ENCODE data around the gene FAM47A. TPM values are rescaled to one million over a fixed set of nuclear protein-coding genes. Genes with fewer than 3 reads are reported as not detected.

The FAM47A gene
- polyA plus RNA-seq, result not detected
- long read RNA-seq, donor 1, result 0 reads
- long read RNA-seq, donor 2, result 0 reads
- long read RNA-seq, donor 3, result 0 reads
- long read RNA-seq, donor 4, result 0 reads
- long read RNA-seq, donor 5, result 0 reads
- long read RNA-seq, donor 6, result 0 reads
- long read RNA-seq, donor 7, result 0 reads
- long read RNA-seq, donor 8, result 0 reads
- long read RNA-seq, donor 9, result 0 reads
- long read RNA-seq, donor 10, result 0 reads
- long read RNA-seq, donor 11, result 0 reads

DNA sequence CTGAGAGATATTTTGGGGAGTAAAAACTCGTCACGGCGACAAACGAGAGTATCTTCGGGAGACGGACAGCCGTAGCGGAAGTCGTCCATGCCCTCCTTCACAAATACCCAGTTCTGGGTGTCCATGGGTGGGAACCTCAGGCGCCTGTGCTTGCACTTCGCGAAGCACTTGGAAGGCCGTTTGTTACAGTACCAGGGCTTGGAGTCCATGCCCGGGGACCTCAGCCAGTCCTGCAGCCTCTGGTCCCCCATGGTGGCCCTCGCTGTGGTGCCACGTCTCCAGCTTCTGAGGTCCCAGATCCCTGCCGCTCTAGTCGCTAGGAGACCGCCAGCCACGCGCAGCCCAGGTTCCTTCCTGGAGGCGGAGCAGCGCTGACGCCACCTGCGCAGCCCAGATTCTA is at the start of gene FAM47A:
TSS of gene FAM47A (minus strand) at position 287 of the 400 bp plus-strand sequence. CDS start at position 251, 36 bp downstream.
- Histone ChIP-seq H3K27me3 (ENCODE audit: control insufficient read depth, insufficient read depth, low read length) (no peaks in the 10 kb centered on the region), H3K27ac (ENCODE audit: low read length) (no peak within 1 kb of the TSS), H3K9me3 (ENCODE audit: control insufficient read depth, low read depth, low read length) (peaks cover 7% of the 10 kb centered on the region), H3K4me1 (ENCODE audit: control insufficient read depth, insufficient read depth, low read length) (no peaks in the 10 kb centered on the region), H3K4me3 (ENCODE audit: low read length) (no peak within 1 kb of the TSS), H3K36me3 (ENCODE audit: control insufficient read depth, insufficient read depth, low read length) (no peaks in the 10 kb centered on the region)
- DNase-seq, result no peak
- no CpG with 5 or more reads among the region's 25 CpGs for WGBS (ENCODE audit: insufficient coverage, low lambda C conversion rate)

DNA sequence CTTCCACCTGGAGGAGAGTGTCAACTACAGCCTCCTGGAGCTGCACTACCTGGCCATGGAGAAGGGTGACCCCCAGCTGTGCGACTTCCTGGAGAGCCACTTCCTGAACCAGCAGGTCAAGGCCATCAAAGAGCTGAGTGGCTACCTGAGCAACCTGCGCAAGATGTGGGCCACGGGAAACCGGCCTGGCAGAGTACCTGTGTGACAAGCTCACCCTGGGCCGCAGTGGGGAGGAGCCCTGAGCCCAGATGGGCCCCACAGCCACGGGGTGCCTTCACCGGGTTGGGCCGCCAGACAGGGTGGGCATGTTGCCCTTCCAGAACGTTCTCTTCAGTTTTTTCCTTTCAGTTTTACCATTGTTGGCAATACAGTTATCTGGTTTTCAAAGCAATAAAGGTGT is 15.2 kb upstream of the FAM47A start:
- Histone ChIP-seq H3K4me3 (ENCODE audit: low read length) (no peak overlapping the region), H3K36me3 (ENCODE audit: control insufficient read depth, insufficient read depth, low read length) (no peaks in the 10 kb centered on the region), H3K27ac (ENCODE audit: low read length) (no peak overlapping the region), H3K4me1 (ENCODE audit: control insufficient read depth, insufficient read depth, low read length) (no peaks in the 10 kb centered on the region), H3K9me3 (ENCODE audit: control insufficient read depth, low read depth, low read length) (no peaks in the 10 kb centered on the region), H3K27me3 (ENCODE audit: control insufficient read depth, insufficient read depth, low read length) (no peaks in the 10 kb centered on the region)
- no CpG with 5 or more reads among the region's 9 CpGs for WGBS (ENCODE audit: insufficient coverage, low lambda C conversion rate)
- no peak for DNase-seq

DNA sequence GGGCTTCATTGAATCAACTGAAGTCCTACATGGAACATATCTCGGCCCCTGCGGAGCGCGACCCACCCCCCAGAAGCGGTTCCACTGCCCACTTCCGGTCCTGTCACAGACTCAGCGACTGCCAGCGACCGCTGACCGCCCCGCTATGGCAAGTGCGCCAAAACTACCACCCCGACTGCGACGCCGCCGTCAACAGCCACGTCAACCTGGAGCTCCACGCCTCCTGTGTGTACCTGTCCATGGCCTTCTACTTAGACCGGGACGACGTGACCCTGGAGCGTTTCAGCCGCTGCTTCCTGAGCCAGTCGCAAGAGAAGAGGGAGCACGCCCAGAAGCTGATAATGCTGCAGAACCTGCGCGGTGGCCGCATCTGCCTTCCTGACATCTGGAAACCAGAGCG is 14.8 kb upstream of the FAM47A start:
- no peak for DNase-seq

DNA sequence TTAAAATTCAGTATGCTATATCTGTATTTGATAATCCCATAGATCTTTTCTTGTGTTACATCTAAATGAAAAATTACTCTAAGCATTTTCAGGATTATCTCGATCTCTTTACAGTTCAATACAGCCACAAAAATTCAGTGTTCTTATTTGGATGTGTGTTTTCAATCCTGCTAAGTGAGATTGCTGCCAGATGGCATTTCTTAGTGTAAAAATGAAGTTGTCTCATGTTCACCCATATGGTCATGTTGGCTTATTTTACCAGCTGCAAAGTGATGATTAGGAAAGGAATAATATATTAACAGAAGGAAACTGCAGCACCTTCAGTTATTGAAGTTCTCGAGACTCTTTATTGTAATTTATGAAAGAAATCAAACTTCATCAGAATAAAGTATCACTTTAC is 12.1 kb upstream of the FAM47A start:
- H3K4me1 ChIP-seq (ENCODE audit: control insufficient read depth, insufficient read depth, low read length), result no peaks in the 10 kb centered on the region
- DNase-seq, result no peak
- no peaks in the 10 kb centered on the region for H3K27me3 ChIP-seq (ENCODE audit: control insufficient read depth, insufficient read depth, low read length)
- no peaks in the 10 kb centered on the region for H3K36me3 ChIP-seq (ENCODE audit: control insufficient read depth, insufficient read depth, low read length)
- WGBS (ENCODE audit: insufficient coverage, low lambda C conversion rate), result no CpG with 5 or more reads among the region's 2 CpGs
- no peak overlapping the region for H3K27ac ChIP-seq (ENCODE audit: low read length)
- no peak overlapping the region for H3K4me3 ChIP-seq (ENCODE audit: low read length)
- no peaks in the 10 kb centered on the region for H3K9me3 ChIP-seq (ENCODE audit: control insufficient read depth, low read depth, low read length)

More for the DNA sequence above, 14.8 kb upstream of the FAM47A start:
- H3K36me3 ChIP-seq (ENCODE audit: control insufficient read depth, insufficient read depth, low read length), result no peaks in the 10 kb centered on the region
- H3K4me3 ChIP-seq (ENCODE audit: low read length), result no peak overlapping the region
- no peaks in the 10 kb centered on the region for H3K27me3 ChIP-seq (ENCODE audit: control insufficient read depth, insufficient read depth, low read length)
- H3K27ac ChIP-seq (ENCODE audit: low read length), result no peak overlapping the region
- no CpG with 5 or more reads among the region's 30 CpGs for WGBS (ENCODE audit: insufficient coverage, low lambda C conversion rate)
- no peaks in the 10 kb centered on the region for H3K4me1 ChIP-seq (ENCODE audit: control insufficient read depth, insufficient read depth, low read length)
- H3K9me3 ChIP-seq (ENCODE audit: control insufficient read depth, low read depth, low read length), result no peaks in the 10 kb centered on the region

DNA sequence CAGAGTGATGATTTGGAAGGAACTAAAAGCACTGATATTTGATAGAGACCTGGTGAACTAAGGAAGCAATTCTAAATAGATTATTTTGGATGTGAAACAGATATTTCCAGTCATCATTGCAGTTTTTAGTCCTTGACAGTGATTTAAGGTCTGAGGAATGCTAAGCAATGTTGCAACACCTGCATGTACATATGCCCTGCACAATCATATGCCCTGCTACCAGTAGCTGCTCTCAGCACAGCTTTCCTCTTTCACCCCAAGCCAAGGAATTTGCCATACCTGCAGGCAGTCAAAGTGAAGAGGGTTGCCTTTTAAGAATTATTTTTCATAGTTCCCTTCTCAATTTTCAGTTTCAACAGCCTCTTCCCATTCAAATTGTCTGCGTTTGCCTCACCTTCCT is 8.7 kb upstream of the FAM47A start:
- 80% methylated on average over 1 of the region's 1 CpG for WGBS (ENCODE audit: insufficient coverage, low lambda C conversion rate)
- Histone ChIP-seq H3K4me1 (ENCODE audit: control insufficient read depth, insufficient read depth, low read length) (no peaks in the 10 kb centered on the region), H3K27me3 (ENCODE audit: control insufficient read depth, insufficient read depth, low read length) (no peaks in the 10 kb centered on the region), H3K27ac (ENCODE audit: low read length) (no peak overlapping the region), H3K4me3 (ENCODE audit: low read length) (no peak overlapping the region), H3K36me3 (ENCODE audit: control insufficient read depth, insufficient read depth, low read length) (no peaks in the 10 kb centered on the region), H3K9me3 (ENCODE audit: control insufficient read depth, low read depth, low read length) (no peaks in the 10 kb centered on the region)
- DNase-seq, result no peak

DNA sequence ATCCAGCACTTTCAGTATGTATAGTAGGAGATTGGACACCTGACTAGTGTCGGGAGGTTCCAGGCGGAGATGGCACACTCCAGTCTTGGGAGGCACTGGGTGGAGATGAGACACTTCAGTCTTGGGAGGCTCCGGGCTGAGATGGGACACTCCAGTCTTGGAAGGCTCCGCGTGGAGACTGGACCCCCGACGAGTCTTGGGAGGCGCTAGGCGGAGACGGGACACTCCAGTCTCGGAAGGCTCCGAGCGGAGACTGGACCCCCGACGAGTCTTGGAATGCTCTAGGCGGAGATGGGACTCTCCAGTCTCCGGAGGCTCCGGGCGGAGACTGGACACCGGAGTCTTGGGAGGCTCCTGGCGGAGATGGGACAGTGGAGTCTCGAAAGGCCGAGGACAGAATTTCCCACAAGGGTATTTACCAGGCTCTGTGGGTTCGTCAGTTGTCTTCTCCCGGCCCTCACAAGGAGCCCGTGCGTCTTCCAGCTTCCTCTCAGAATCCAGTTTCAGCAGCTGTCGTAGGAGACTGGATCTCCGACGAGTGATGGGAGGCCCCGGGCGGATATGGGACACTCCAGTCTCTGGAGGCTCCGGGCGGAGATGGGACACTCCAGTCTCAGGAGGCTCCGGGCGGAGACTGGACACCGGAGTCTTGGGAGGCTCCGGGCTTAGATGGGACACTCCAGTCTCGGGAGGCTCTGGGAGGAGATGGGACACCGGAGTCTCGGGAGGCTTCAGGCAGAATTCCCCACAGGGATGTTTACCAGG is 952 bp downstream of the FAM47A start:
- Histone ChIP-seq H3K27me3 (ENCODE audit: control insufficient read depth, insufficient read depth, low read length) (no peaks in the 10 kb centered on the region), H3K4me3 (ENCODE audit: low read length) (no peak overlapping the region), H3K27ac (ENCODE audit: low read length) (no peak overlapping the region), H3K9me3 (ENCODE audit: control insufficient read depth, low read depth, low read length) (peaks cover 7% of the 10 kb centered on the region), H3K4me1 (ENCODE audit: control insufficient read depth, insufficient read depth, low read length) (no peaks in the 10 kb centered on the region), H3K36me3 (ENCODE audit: control insufficient read depth, insufficient read depth, low read length) (no peaks in the 10 kb centered on the region)
- DNase-seq, result no peak
- no CpG with 5 or more reads among the region's 41 CpGs for WGBS (ENCODE audit: insufficient coverage, low lambda C conversion rate)

DNA sequence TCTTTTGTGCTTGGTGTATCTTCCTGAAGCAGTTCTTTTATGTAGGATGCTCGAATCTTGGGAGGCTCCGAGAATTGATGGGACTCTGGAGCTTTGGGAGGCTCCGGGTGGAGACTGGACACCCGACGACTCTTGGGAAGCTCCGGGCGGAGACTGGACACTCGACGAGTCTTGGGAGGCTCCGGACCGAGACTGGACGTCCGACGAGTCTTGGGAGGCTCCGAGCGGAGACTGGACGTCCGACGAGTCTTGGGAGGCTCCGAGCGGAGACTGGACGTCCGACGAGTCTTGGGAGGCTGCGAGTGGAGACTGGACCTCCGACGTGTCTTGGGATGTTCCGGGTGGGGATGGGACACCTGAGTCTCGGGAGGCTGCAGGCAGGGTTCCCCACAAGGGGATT is 1.6 kb downstream of the FAM47A start:
- Histone ChIP-seq H3K27me3 (ENCODE audit: control insufficient read depth, insufficient read depth, low read length) (no peaks in the 10 kb centered on the region), H3K9me3 (ENCODE audit: control insufficient read depth, low read depth, low read length) (peaks cover 7% of the 10 kb centered on the region), H3K27ac (ENCODE audit: low read length) (no peak overlapping the region), H3K4me3 (ENCODE audit: low read length) (no peak overlapping the region), H3K4me1 (ENCODE audit: control insufficient read depth, insufficient read depth, low read length) (no peaks in the 10 kb centered on the region), H3K36me3 (ENCODE audit: control insufficient read depth, insufficient read depth, low read length) (no peaks in the 10 kb centered on the region)
- no peak for DNase-seq
- WGBS (ENCODE audit: insufficient coverage, low lambda C conversion rate), result no CpG with 5 or more reads among the region's 29 CpGs

DNA sequence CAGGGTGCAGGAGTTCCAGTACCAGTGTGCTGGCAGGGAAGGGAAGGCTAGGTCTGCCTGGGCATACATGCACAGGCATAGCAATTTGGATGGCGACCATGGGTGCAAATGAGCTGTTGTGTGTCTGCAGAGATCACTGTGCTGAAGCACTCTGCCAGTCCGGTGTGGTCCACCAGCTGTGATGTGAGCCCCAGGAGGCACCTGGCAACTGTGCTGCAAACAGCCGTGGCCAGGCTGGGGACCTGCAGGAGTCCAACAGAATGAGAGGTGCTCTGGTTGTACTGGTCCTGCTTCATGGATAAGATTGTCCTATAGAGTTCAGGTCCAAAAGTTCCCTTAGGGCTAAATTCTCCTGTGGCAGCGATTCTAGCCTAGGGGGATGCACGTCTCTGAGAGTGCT is 6.1 kb downstream of the FAM47A start:
- WGBS (ENCODE audit: insufficient coverage, low lambda C conversion rate), result no CpG with 5 or more reads among the region's 5 CpGs
- H3K27me3 ChIP-seq (ENCODE audit: control insufficient read depth, insufficient read depth, low read length), result no peaks in the 10 kb centered on the region

DNA sequence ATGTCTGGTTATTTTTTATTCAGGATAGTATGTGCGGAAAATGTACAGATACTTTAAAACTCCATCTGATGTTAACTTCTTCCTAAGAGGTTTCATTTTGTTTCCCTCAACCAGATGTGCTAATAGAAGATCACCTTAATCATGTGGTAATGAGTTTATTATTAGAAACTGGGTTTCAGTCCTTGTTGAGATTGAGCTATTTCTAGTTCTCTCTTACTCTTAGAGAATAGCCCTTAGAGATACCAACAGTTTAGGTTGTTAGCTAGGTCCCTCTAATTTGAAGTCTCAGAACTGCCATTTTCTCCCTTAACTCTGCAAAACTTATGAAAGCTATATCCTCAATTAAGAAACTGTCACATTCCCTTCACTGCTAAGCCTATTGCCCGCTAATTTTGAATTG is 13.0 kb downstream of the FAM47A start:
- no peaks in the 10 kb centered on the region for H3K4me1 ChIP-seq (ENCODE audit: control insufficient read depth, insufficient read depth, low read length)
- no peak overlapping the region for H3K4me3 ChIP-seq (ENCODE audit: low read length)
- H3K27ac ChIP-seq (ENCODE audit: low read length), result no peak overlapping the region
- DNase-seq, result no peak
- no peaks in the 10 kb centered on the region for H3K36me3 ChIP-seq (ENCODE audit: control insufficient read depth, insufficient read depth, low read length)
- no CpG with 5 or more reads among the region's 2 CpGs for WGBS (ENCODE audit: insufficient coverage, low lambda C conversion rate)
- no peaks in the 10 kb centered on the region for H3K9me3 ChIP-seq (ENCODE audit: control insufficient read depth, low read depth, low read length)
- no peaks in the 10 kb centered on the region for H3K27me3 ChIP-seq (ENCODE audit: control insufficient read depth, insufficient read depth, low read length)

More for the DNA sequence above, 6.1 kb downstream of the FAM47A start:
- Histone ChIP-seq H3K4me1 (ENCODE audit: control insufficient read depth, insufficient read depth, low read length) (no peaks in the 10 kb centered on the region), H3K4me3 (ENCODE audit: low read length) (no peak overlapping the region), H3K36me3 (ENCODE audit: control insufficient read depth, insufficient read depth, low read length) (no peaks in the 10 kb centered on the region), H3K9me3 (ENCODE audit: control insufficient read depth, low read depth, low read length) (peaks cover 3% of the 10 kb centered on the region), H3K27ac (ENCODE audit: low read length) (no peak overlapping the region)
- no peak for DNase-seq

DNA sequence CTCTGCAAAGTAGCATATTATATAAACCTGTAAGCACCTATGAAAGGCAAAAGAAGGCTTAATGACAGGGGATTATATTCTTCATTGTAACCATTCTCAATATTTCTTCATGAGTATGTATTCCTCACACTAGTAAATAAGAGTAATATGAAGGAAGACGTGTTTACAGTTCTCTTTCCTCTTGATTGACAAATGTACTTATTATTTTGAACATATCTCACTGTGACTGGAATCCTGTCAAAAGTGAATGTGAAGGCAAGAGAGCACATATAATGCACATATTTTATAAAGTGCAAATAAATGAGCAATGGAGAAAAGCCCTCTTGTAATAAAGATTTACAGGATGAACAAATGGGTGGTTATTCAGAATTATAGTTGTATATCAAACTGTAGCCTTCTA is 19.7 kb downstream of the FAM47A start:
- H3K27ac ChIP-seq (ENCODE audit: low read length), result no peak overlapping the region
- H3K4me3 ChIP-seq (ENCODE audit: low read length), result no peak overlapping the region
- no peaks in the 10 kb centered on the region for H3K4me1 ChIP-seq (ENCODE audit: control insufficient read depth, insufficient read depth, low read length)
- DNase-seq, result no peak
- no peaks in the 10 kb centered on the region for H3K27me3 ChIP-seq (ENCODE audit: control insufficient read depth, insufficient read depth, low read length)
- WGBS (ENCODE audit: insufficient coverage, low lambda C conversion rate), result no CpG with 5 or more reads among the region's 1 CpG
- H3K9me3 ChIP-seq (ENCODE audit: control insufficient read depth, low read depth, low read length), result no peaks in the 10 kb centered on the region
- no peaks in the 10 kb centered on the region for H3K36me3 ChIP-seq (ENCODE audit: control insufficient read depth, insufficient read depth, low read length)
